AG10803 (cell line): Measurements from ENCODE around the gene HOXB2.

ENCODE experiments used
- DNase-seq: peaks from one replicate; pipeline ENCODE4 v3.0.0; 2010; ENCODE audit warnings: low read depth
- H3K4me3 ChIP-seq: 2 replicates; pipeline ENCODE4 v1.5.1; 2011; ENCODE audit warnings: mild to moderate bottlenecking, low read length, control low read depth
- CTCF ChIP-seq: conservative IDR thresholded peaks from 2 replicates; pipeline ENCODE4 v1.5.1; 2011; ENCODE audit warnings: mild to moderate bottlenecking, low read length, control low read depth, inconsistent platforms

HOXB2 gene

DNA sequence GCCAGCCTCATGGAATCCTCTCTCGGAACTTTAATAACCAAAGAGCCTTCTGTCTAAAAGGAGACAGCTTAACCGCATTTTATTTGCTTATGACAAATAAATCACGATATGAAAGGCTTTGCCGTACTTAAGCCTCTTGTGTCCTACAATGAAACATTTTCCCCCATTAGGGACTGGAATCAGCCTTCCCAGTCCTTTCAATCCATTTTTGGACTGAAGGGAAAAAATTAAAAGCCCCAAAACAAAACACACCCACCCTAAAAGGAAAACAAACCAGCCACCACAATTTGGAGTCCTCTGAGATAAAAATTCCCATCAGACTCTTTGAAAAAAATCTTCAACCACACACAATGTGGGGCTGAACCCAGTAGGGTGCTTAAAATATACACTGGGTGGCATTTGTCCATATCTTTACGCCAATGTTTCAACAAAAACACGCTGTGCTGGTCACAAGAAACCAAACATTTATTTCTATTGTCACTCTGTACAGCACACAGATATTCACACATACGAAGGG is 30.2 kb upstream of the HOXB2 start:
- DNase-seq = peak; percentile 85
- TF ChIP-seq CTCF = no peak
- H3K4me3 ChIP-seq = peak overlapping the region; percentile 59

DNA sequence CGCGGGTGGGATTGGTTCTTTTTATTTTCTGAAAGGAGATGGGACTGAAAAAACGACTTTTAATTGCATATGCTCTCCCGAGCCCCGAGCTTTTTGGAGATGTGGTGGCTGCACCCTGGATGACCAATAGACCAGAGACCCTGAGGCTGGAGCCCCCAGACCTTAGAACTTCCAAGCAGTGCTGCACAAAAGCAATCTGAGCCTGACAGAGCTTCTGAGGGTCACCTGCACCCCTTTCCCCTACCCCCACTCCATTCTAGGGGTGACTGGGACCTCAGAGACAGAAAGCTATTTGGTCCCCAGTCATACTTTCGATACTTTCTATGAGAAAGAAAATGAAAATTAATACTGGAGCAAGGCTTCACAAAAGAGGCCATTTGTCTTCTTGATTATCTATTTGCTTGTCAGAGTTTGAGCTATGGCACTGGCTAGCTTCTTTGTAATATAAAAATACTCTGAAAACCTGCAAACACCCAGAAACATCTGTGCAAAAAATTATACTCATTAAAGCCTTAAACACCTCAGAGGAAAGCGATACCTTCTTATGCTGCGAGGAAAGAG is 29.7 kb upstream of the HOXB2 start:
- H3K4me3 ChIP-seq = peak overlapping the region; percentile 59
- TF ChIP-seq CTCF = no peak
- DNase-seq = no peak

DNA sequence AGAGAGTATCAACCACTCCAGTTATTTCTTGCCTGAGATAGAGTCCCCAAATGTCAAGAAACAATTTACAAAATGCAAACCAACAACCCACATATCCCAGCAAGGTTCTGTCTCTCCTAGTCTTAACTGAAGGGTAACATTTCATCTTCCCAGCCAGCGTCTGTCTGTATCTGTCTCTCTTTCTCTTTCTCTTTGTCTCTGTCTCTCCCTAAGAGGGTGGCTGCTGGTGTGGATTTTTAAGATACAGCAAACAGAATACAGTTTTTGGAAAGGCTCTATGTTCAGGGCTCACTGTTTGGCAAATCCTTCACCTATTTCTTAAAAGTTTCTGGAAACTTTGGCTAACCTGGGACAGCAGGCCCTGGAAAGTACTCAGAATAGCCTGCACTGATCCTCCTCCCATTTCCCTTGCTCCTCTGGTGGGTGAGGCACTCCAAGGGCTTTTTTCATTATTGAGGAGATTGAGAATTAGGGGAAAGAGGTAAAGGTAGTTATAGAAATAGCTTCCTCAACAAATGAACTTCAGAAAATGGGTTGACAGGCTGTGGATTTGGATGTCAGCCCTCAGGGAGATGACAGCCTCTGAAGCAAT is 27.0 kb upstream of the HOXB2 start:
- TF ChIP-seq CTCF = no peak
- peak overlapping the region; percentile 59 for H3K4me3 ChIP-seq
- DNase-seq = no peak

- peak overlapping the region; percentile 59 for H3K4me3 ChIP-seq
- TF ChIP-seq CTCF = no peak
- no peak for DNase-seq
Measured at GRCh38 chr17:48571024-48571818, 26.3 kb upstream of the HOXB2 start.

DNA sequence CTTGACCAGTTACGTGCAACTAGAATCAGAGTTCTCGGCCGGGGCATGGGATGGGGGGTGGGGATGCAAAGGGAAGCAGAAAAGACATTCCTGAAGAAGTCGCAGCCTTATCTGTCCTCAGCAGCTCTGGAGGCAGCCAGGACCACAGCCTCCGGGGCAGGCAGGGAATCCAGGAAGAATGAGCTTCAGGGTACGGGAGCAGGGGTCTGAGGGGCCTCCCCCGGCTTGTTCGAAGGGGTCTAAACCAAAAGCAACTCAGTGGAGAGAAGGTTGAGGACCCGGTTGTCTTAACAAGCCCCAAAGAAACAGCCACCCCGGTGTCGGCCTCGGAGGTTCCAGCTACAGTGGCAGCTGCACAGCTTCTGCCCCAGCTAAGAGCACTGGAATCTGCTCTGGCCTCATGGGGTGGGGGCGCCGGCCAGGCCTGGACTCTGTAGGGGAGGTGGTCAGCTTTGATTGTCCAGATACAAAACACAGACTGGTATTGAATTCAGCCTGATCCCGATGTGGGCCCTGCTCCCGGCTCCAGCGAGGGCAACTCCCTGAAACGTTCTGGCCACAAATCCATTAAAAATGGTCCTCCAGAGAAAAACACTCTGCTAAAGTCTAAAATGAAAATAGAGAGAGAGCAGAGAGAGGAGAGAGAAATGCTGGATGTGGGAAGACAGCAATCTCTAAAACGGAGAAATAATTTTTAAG is 25.6 kb upstream of the HOXB2 start:
- DNase-seq = peak; percentile 53
- peak overlapping the region; percentile 59 for H3K4me3 ChIP-seq
- TF ChIP-seq CTCF = no peak

DNA sequence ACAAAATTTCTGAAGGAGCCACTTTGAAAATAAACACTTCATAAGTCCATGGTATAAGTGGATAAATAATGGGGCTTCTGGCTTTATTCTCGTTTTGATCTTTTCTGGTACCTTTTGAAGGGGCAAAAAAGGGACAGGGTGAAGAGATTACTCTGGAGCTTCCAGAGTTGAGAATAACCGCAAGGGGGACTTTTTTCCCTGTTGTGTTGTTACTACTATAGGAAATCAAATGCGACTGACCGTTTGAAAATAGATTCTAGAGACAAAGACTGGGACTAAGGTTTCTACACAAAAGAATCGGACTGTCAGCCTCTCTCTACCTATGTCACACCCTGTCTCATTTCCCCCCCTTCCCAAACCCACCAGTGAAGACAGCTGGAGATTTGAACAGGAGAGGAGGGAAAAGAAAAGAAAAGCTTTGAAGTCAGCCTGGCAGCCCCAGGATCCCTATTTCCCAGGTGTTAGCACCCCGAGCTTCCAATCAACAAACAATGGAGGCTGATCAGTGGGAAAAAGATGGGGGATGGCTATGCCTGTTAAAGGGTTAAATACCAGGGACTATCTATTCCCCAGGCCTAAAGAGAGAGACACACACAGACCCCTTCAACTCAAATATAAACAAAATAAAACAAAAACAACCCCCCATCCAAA is 24.9 kb upstream of the HOXB2 start:
- H3K4me3 ChIP-seq = peak overlapping the region; percentile 59
- TF ChIP-seq CTCF = peak; percentile 25; the same call in 1 of the 2 replicates
- DNase-seq = no peak
